K562 (cell line): Measurements from ENCODE around the gene DCAF11. TPM values are rescaled to one million over a fixed set of nuclear protein-coding genes. Genes with fewer than 3 reads are reported as not detected.

Experiments used
- ADNP ChIP-seq: fragments of 200-800 bp; sonication (Bioruptor generic); IDR thresholded peaks from 2 replicates; pipeline ENCODE4 v1.6.1; 2016; ENCODE audit warnings: missing genetic modification characterization, missing compliant biosample characterization
- CBFA2T3 ChIP-seq: fragments of 450-650 bp; IDR thresholded peaks from 2 replicates; pipeline ENCODE4 v1.6.1; 2017
- CBX1 ChIP-seq: sonication (generic); IDR thresholded peaks from 2 replicates; pipeline ENCODE4 v1.6.1; 2016; ENCODE audit warnings: antibody characterized with exemption, low read depth, mild to moderate bottlenecking
- CREBBP ChIP-seq: IDR thresholded peaks from one replicate; pipeline ENCODE4 v1.6.1; 2012; ENCODE audit warnings: low read depth, mild to moderate bottlenecking, control low read depth, inconsistent platforms, low read length
- DEAF1 ChIP-seq: fragments of 450-650 bp; formaldehyde crosslinking; IDR thresholded peaks from 2 replicates; pipeline ENCODE4 v1.4.0; 2020; ENCODE audit warnings: mild to moderate bottlenecking, moderate library complexity
- ETS2 ChIP-seq: IDR thresholded peaks from 2 replicates; pipeline ENCODE4 v1.6.1; 2016; ENCODE audit warnings: borderline replicate concordance, missing genetic modification characterization, mild to moderate bottlenecking, moderate library complexity, missing compliant biosample characterization; ENCODE audit not compliant: poor library complexity, severe bottlenecking
- IRF9 ChIP-seq: fragments of 450-650 bp; IDR thresholded peaks from 2 replicates; pipeline ENCODE4 v1.6.1; 2016; ENCODE audit warnings: missing biosample characterization, missing genetic modification characterization
- NCOR1 ChIP-seq: fragments of 450-650 bp; IDR thresholded peaks from 2 replicates; pipeline ENCODE4 v1.6.1; 2016; ENCODE audit warnings: mild to moderate bottlenecking, moderate library complexity
- PATZ1 ChIP-seq: fragments of 250-450 bp; sonication (Bioruptor Pico); IDR thresholded peaks from 2 replicates; pipeline ENCODE4 v1.5.0; 2020; ENCODE audit warnings: mild to moderate bottlenecking, borderline replicate concordance
- PCBP1 ChIP-seq: fragments of 200-400 bp; formaldehyde crosslinking; IDR thresholded peaks from 2 replicates; pipeline ENCODE4 v1.6.1; 2018; ENCODE audit warnings: mild to moderate bottlenecking, low read depth, low read length; ENCODE audit not compliant: poor library complexity, severe bottlenecking
- PPARD ChIP-seq: fragments of 250-450 bp; sonication (Bioruptor Pico); IDR thresholded peaks from 2 replicates; pipeline ENCODE4 v1.8.0; 2022; ENCODE audit warnings: inconsistent platforms, mild to moderate bottlenecking, moderate library complexity
- TBL1XR1 ChIP-seq, 2 experiments: IDR thresholded peaks; 2 replicates each; pipeline ENCODE4 v1.6.1; 2012; ENCODE audit warnings: improper control_type of control experiment in 2 of 2, low read length in 2 of 2, mild to moderate bottlenecking in 1 of 2
- USF1 ChIP-seq: sonication (generic); formaldehyde crosslinking; IDR thresholded peaks from 2 replicates; pipeline ENCODE4 v1.9.0; 2022; ENCODE audit warnings: mild to moderate bottlenecking, missing genetic modification reagents
- ZC3H8 ChIP-seq: fragments of 450-650 bp; IDR thresholded peaks from 2 replicates; pipeline ENCODE4 v1.6.1; 2017
- ZNF232 ChIP-seq: sonication (generic); formaldehyde crosslinking; IDR thresholded peaks from 2 replicates; pipeline ENCODE4 v1.8.0; 2022; ENCODE audit warnings: mild to moderate bottlenecking, missing genetic modification reagents
- ZNF280B ChIP-seq: fragments of 250-450 bp; sonication (Bioruptor Pico); IDR thresholded peaks from 2 replicates; pipeline ENCODE4 v1.5.1; 2021; ENCODE audit warnings: mild to moderate bottlenecking
- ZNF316 ChIP-seq: fragments of 450-650 bp; IDR thresholded peaks from 2 replicates; pipeline ENCODE4 v1.6.1; 2016
- ZNF668 ChIP-seq: fragments of 250-450 bp; sonication (Bioruptor Pico); IDR thresholded peaks from 2 replicates; pipeline ENCODE4 v1.8.0; 2022; ENCODE audit warnings: mild to moderate bottlenecking, inconsistent platforms
- polyA plus RNA-seq, 8 experiments: library from polyadenylated mRNA; depleted of rRNA in 4 of 8; stranded (reverse) in 5 of 8; unstranded in 3 of 8; fragments of >200 nt; fragmentation: Nextera tagmentation in 2 of 8; fragmentation: Illumina TruSeq in 1 of 8; extraction: Ambion mirVana in 2 of 8; extraction: Trizol in 1 of 8; gene quantifications; 2 replicates each; pipeline versions ENCODE4 v1.2.1 to v1.2.3, GENCODE V29; 2011 to 2014; ENCODE audit warnings: inconsistent platforms in 1 of 8, missing spikeins in 1 of 8
- total RNA-seq, 7 experiments: library from RNA; depleted of rRNA in 6 of 7; stranded (reverse); fragments of >200 nt in 6 of 7; fragmentation: Illumina TruSeq in 2 of 7; extraction: Trizol in 2 of 7; gene quantifications; 2 replicates each; pipeline versions ENCODE4 v1.2.1 to v1.2.3, GENCODE V29; 2011 to 2021; ENCODE audit warnings: low replicate concordance in 1 of 7

DCAF11 gene
- total and polyA plus RNA-seq, 9 of the 15 experiments (the other 6 are each of a cell fraction or from before 2014, with no cell fraction given), result 8.5 to 46.2 (median 36.4) TPM

GRCh38 chr14:24093901-24094840 lies 20.4 kb upstream of the DCAF11 start, which contains the start of gene PCK2 (continued):
- TF ChIP-seq DEAF1 (CRISPR knock-in tag), result no peak
- no peak for TF ChIP-seq ZC3H8
- TF ChIP-seq PPARD, result no peak
- no peak for TF ChIP-seq ZNF232
- no peak for TF ChIP-seq ETS2 (tag)
- TF ChIP-seq ZNF280B (CRISPR knock-in tag), result no peak
- TF ChIP-seq PATZ1 (CRISPR knock-in tag), result no peak
- TF ChIP-seq ZNF668, result no peak
- TF ChIP-seq CREBBP, result no peak
- TF ChIP-seq PCBP1, result peak; percentile 95
- TF ChIP-seq USF1, result no peak
- peak in 1 of 2 experiments; percentile 10; a peak in 1 of 4 replicates for TF ChIP-seq TBL1XR1 (IDR thresholded peaks at IDR 0.05; ENCODE audit: low read length in 2 of 2)
- TF ChIP-seq ADNP (tag), result no peak
- 0 out of 2 replicates have a peak, but pooled peaks have one; percentile 4 for TF ChIP-seq NCOR1
- TF ChIP-seq CBX1, result peak; percentile 84
- no peak for TF ChIP-seq CBFA2T3
- no peak for TF ChIP-seq ZNF316
- no peak for TF ChIP-seq IRF9 (tag)
